GM18867 (cell line): ENCODE data around the gene SYNGR3.
A peak's percentile ranks its signal among the peaks of the same experiment; 100 is the strongest.
"Not testable (repeated sequence)": the region's sequence is repeated elsewhere in the genome, so short reads cannot be mapped to it uniquely, and the experiment has no call there.

Experiments
- ATAC-seq: cut with Tn5 transposase; IDR thresholded peaks from one replicate; pipeline ENCODE4 v1.9.1; 2021; ENCODE audit warnings: mild to moderate bottlenecking, moderate library complexity; ENCODE audit not compliant: unreplicated experiment

The SYNGR3 gene

DNA sequence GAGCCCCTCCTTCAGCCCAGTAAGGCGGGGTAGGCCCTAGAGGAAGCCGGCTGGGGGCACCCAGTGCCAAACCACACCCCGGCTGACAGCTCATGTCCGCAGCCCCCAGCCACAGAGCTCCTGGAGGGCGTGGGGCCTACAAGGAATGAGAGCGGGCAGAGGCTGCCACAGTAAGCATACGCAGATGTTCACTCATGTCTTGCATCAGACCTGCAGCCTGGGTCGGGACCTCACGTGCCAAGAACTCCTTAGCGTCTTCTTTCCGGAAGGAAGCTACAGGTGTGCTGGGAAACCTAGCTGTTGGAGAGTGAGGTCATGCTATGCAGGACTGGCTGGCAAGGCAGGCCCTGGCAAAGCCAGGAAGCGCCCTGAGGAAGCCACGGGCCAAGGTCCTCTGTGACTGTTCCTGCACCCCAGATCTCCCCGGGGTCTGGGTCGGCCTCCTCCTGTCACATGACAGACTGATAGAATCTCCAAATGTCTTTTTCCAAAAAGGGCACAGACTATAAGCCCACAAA lies 18.3 kb downstream of the SYNGR3 start:
- no peak for ATAC-seq

DNA sequence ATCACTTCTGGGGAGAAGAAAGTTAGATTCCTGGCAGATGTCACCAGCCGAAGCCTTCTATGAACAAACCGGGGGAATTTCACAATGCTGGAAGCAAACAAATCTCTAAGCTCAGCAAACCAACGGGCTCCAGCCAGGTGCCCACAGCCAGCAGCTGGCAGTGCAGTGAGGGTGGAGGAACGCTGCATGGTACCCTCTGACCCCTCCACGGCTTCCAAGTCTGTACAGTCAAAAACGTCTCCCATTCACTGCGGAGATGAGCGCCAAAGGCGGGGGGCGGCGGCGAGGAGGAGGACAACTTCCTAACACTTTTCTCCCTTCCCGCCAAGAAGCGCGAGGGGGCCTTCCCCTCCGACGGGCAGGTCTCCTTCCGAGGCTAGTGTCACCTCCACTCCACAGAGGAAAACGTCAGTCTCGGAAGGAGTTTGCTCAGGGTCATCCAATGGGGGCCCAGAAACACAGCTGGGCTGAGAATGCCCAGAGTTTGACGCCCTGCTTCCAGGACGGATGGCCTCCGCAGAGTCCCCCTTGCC lies 18.9 kb downstream of the SYNGR3 start:
- peak; percentile 4 for ATAC-seq

DNA sequence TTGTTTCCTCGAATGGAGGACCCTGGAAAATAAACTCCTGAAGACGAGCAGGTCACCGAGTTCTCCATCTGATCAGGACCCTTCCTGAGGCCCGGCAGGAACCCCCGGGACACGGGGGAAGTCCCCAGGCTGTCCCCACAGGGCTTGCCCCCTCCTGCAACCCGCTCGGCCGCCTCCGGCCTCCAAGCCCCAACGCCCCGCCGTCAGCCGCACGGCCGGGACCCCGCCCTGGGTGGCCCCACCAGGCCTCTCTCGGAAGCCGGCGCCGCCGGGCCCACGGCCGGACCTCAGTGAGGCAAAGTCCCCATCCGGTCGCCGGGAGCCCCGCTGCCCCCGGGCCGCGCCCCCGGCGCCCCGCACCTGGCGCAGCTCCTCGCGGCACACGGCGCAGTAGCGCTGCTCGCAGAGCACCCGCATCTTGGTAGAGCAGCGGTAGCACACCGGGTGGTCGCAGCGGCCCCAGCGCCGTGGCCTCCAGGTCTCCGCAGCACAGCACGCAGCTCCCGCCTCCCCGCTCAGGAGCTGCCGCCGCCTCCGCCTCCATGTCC lies 19.5 kb downstream of the SYNGR3 start:
- peak; percentile 29 for ATAC-seq

DNA sequence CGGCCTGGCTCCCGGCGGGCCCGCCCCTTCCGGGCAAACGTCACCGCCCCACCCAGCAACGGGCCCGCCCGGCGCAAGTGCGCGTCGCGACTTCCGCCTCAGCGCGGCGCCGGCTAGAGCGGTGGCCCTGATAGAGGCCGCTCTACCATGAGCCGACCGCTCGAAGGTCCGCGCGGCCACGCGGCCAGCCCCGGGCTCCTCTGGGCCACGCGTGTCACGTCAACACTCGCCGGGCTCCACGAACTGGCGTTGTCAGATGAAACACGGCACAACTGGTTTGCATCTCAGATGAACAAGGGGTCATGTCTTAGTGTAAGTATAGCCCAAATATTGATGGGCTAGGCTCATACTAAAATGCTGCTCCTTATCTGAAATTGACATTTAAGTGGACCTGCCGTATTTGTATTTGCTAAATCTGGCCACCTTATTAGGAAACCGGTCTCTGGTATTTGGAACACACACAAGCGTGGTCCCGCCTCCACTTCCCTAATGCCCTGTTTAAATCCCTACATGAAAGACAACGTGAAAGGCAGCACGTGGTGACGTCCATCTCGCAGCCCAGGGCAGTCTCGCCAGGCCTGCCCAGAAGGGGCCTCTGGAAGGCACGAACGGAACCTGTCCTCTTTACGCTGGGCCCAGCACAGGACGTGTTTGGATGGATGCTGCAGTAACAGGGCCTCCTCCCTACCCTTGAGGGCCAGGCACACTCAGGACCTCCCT lies 20.2 kb downstream of the SYNGR3 start, which contains the start of gene ZNF598:
ZNF598 (minus strand) TSS at position 31 of the 720 bp plus-strand sequence.
- peak; percentile 85 for ATAC-seq

DNA sequence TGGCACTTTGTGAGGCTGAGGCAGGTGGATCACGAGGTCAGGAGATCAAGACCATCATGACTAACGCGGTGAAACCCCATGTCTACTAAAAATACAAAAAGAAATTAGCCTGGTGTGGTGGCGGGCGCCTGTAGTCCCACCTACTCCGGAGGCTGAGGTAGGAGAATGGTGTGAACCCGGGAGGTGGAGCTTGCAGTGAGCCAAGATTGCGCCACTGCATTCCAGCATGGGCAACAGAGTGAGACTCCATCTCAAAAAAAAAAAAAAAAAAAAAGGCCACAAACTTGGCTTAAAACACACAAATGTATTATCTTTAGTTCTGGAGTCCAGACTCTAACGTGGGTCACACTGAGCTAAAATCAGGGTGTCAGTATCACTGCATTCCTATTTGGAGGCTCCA lies 22.0 kb downstream of the SYNGR3 start:
- ATAC-seq: not testable (repeated sequence)

DNA sequence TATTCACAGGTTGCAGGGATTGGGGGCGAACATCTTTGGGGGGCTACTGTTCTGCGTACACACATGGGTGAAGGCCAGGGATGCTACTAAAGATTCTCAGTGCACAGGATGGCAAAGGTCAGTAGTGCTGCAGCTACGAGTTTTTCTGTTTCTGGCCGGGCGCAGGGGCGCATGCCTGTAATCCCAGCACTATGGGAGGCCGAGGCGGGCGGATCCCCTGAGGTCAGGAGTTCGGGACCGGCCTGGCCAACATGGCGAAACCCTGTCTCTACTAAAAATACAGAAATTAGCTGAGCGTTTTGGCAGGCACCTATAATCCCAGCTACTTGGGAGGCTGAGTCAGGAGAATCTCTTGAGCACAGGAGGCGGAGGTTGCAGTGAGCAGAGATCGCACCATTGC lies 23.8 kb downstream of the SYNGR3 start:
- ATAC-seq: no peak

DNA sequence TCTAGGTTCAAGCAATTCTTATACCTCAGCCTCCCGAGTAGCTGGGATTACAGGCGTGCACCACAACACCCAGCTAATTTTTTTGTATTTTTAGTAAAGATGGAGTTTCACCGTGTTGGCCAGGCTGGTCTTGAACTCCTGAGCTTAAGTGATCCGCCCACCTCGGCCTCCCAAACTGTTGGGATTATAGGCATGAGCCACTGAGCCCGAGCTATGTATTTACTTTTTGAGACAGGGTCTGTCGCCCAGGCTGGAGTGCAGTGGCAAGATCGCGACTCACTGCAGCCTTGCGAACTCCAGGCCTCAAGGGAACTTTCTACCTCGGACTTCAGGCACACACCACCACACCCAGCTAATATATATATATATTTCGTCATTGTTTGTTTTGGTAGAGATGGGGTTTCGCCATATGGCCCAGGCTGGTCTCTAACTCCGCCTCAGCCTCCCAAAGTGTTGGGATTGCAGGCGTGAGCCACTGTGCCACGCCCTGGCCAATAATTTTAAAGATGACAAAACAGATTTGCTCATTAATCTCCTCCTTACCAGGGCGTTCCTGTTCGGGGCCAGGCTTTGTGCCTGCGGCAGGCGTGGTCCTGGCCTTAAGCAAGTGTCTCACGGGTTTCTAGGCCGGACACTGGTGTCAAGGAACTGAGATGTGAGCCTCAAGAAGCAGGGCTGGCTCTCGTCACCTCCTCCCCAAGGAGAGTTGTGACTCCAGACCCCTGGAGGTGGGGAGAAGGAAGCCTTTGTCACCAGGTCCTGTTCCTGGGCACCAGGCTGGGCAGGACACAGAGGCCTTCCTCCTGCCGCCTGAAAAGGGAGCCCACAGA lies 25.6 kb downstream of the SYNGR3 start:
- no peak for ATAC-seq

DNA sequence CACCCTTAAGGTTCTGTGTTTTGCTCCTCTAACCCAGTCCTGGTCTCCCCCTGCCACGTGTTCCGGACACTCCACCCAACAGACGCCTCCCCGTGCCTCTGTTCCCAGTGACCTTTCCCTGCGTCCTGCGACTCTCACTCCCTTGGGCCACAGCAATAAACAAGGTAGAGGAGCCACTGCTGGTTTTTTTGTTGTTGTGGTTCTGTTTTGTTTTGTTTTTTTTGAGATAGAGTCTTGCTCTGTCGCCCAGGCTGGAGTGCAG lies 26.1 kb downstream of the SYNGR3 start:
- ATAC-seq: no peak

DNA sequence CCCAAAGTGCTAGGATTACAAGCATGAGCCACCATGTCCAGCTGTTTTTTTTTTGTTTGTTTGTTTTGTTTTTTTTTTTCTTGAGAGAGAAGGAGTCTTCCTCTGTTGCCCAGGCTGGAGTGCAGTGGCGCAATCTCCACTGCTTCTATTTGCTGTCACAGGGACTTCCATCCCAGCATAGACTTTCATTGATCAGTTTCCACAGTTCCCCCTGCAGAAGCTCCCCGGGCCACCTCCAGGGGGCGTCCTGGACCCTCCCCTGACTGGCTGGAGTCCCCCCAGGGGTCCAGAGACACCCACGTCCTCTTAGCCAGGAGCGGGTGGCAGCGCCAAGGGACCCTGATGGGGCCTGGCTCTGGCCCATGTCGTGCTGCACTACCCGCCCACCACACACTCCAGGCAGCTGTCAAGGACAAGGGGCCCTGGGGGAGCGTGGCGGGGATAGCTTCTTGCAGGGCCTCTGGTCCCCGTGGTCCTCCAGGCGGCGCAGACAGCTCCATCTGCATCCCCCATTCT lies 26.7 kb downstream of the SYNGR3 start:
- no peak for ATAC-seq

DNA sequence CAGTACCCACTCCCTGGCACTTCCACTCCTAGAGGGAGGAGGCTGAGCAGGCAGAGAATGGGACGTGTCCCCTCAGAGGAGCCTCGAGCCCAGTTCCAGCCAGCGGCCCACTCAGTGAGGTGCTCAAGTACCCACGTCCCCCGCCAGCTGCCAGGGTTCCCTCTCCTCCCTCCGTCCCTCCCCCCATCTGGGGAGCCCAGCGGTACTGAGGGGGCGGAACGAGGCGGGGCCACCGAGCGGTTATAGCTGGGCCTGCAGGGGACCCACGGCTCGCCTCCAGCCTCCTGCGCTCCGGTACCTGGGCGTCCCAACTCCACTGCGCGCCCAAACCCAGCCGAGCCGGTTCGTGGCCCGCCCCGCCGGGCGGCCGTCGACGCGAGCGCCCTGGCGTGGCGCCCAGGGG lies 29.7 kb downstream of the SYNGR3 start, which contains the start of gene NPW:
NPW (plus strand) TSS at position 268 of the 403 bp plus-strand sequence.
- ATAC-seq: no peak

DNA sequence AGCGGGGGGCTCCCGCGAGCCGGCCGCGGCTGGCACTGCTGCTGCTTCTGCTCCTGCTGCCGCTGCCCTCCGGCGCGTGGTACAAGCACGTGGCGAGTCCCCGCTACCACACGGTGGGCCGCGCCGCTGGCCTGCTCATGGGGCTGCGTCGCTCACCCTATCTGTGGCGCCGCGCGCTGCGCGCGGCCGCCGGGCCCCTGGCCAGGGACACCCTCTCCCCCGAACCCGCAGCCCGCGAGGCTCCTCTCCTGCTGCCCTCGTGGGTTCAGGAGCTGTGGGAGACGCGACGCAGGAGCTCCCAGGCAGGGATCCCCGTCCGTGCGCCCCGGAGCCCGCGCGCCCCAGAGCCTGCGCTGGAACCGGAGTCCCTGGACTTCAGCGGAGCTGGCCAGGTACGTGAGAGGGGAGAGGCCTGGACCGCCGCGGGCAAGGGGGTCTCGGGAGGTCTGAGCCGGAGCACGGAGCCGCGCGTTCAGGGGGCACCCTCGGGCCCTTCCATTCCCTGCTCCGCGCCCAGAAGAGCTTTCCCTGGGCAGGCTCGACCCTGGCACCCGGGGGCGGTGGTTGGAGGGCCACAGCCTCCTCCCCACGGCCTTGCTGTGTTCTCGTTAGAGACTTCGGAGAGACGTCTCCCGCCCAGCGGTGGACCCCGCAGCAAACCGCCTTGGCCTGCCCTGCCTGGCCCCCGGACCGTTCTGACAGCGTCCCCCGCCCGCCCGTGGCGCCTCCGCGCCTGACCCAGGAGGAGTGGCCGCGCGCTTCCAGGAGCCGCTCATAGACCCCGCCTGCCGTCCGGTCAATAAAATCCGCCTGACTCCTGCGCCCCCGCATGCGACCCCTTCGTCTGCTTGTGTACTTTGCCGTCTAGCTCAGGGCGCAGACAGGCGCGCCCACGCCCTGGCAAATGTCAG lies 30.4 kb downstream of the SYNGR3 start:
- no peak for ATAC-seq

DNA sequence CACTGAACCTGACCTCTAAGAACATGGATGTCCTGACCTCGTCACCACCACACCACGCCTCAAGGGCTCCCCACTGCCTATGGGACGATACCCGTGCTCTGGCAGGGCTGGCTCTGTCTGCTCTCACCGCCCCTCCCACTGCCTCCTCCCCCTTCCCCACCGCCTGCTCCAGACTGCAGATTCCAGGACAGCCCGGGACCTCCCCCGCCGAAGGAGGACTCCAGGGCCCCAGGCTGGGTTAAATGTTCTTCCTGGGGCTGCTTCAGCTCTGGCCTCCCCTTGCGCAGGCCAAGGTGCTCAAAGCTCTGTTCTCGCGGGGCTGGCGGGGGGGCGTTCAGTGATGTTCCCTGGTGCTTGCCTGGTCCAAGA lies 32.9 kb downstream of the SYNGR3 start:
- peak; percentile 5 for ATAC-seq

DNA sequence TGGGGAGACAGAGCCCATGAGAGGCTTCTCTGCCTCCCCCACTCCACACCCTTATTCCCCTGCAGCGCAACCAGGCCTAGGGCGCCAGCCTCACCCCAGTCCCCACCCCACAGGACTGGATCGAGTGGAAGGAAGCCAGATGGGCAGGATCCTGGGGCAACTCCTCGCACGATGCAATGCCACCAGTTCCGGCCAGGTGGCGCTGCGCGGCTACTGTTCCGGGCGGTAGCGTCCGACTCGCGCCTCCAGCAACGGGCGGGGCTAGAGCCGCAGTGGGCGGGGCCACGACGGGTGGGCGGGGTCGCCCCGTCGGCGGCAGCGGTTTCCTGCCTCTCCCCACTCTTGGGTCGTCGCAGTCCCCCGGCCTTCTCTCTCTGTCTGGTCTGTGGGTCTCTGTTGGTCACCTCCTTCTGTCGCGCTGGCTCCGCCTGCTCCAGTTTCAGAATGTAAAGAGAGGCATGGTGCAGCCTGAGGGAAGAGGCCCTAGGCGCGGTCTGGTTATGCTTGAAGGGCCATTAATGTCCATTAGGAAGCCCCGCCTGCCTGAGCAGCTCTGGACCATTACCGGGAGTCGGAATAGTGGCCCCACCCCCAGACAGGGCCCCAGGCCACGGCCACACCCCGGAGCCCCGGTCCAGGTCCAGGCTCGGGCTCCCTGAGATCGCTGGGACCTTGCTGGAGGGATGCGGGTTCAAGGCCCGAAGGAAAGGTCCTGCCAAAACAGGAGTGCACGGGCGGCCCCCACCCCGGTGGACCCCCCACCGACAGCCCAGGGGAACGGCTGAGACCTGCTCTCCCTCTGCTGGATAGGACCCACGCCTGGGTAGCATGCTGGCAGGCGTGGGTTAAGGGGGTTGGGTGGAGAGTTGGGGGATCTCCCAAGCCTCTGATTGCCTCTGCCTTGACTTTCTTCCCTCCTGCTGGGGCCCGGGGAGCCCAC lies 33.6 kb downstream of the SYNGR3 start:
- peak; percentile 64 for ATAC-seq

DNA sequence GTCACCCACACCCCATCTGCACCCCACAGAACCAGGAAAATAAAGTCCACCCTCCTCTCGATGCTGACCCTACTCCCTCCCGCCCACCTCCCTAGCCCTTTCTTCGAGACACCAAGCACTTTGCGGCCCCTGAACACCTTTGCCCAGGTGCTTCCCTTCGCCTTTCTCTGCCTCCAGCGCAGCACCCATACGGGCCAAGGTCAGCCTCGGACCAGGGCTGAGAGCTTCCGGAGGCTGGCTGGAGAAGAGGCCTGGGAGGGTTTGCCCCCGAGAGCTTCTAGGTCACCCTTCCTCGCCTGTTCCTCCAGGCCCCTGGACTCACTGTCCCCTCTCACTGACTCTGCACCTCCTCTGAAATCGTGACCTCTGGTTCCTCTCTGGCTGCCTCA lies 34.3 kb downstream of the SYNGR3 start:
- no peak for ATAC-seq

DNA sequence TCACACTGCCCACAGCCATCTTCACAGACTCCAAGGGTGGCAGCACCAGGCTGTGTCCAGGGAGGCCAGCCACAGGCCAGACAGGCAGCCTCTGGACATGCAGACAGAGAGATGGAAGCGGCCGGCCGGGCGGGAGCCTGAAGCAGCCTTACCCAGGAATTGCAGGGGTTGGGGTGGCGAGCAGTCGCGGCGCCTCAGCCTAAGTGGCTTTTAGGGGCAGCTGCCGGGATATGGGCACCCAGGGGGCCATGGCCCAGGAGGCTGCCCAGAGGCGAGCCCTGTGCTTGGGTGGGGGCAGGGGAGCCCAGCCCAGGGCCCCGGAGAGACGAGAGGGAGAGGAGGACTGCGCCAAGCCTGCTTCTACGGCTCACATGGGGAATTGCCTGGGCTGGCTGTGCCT lies 35.5 kb downstream of the SYNGR3 start:
- ATAC-seq: no peak

DNA sequence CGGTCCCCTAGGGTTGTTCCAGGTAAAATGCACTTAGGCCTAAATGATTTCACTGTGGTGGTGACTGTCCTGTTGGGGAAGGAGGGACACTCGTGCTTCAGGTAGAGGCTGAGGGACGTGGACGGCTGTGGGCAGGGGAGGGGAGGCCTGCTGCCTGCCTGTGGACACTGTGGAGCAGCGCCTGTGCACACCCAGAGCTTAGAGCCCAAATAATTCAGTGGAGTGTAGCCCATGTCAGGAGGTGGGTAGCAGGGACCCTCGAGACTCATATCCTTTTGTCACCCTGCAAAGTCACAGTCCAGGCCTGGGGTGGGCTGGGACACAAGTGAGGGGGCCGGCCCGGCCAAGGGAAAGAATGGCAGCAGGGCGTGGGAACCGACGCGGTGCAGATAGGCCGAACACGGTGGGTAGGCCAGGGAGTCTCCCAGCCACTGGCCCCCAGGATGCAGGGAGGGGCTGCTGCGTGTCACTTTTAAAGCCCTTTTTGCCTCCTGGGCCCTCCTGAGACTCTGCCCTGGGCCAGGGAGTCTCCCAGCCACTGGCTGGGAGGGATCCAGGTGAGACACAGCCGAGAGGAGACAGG lies 36.2 kb downstream of the SYNGR3 start:
- ATAC-seq: no peak

DNA sequence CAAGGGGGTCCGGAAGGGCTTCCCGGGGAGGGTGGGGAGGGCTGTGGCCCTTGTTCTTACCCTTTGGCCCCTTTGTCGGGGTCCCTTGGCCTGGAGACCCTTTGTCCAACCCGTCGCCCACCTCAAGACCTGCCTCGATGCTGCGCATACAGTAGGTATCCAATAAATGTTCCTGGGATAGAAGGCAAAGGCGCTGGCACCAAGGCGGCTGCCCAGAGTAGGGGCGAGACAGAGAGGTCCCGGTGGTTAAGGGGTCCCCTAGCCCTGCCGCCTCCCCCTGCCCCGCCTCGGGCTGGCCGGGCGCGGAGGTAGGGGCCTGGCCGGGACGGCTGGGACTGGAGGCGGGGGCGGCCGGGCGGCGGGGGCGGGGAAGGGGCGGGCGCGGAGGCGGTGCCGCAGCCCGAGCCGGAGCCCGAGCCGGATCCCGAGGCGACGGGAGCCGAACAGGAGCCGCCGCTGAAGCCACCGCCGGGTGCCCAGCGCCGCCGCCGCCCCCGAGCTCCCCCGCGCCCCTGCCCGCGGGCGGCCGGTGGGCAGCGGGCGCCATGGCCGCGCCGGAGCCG lies 36.8 kb downstream of the SYNGR3 start, which contains the start of gene NHERF2:
NHERF2 (plus strand) TSS at position 442 of the 563 bp plus-strand sequence; CDS start at position 546, 104 bp downstream.
- ATAC-seq: no peak
